ENCODE measurements around the gene LRRC8B. TPM values are rescaled to one million over a fixed set of nuclear protein-coding genes. Genes with fewer than 3 reads are reported as not detected.

The LRRC8B gene
- polyA plus RNA-seq, 2 of the 4 experiments (the other 2 are of a cell fraction): 3.2 to 10.3 TPM

- no peak for TF ChIP-seq SREBF2 (IDR thresholded peaks at IDR 0.05)
- no peak for TF ChIP-seq ZSCAN20 (CRISPR knock-in tag; IDR thresholded peaks at IDR 0.05)
- TF ChIP-seq RAD21 (conservative IDR thresholded peaks at IDR 0.05 in 1 of 2, IDR thresholded peaks at IDR 0.05 in 1 of 2): no peak
- no peak for TF ChIP-seq EHMT2 (IDR thresholded peaks at IDR 0.05; ENCODE audit: low read depth)
- TF ChIP-seq USF2 (IDR thresholded peaks at IDR 0.05): no peak
- no peak for TF ChIP-seq HEYL (CRISPR knock-in tag; IDR thresholded peaks at IDR 0.05)
- TF ChIP-seq CBX8 (IDR thresholded peaks at IDR 0.05): no peak
- TF ChIP-seq NR3C1 (IDR thresholded peaks at IDR 0.05): no peak
- TF ChIP-seq ZFP36 (IDR thresholded peaks at IDR 0.05; ENCODE audit: borderline replicate concordance, partially characterized antibody): no peak
- no peak for FAIRE-seq
- Histone ChIP-seq H3K9me3 (no peaks in the 10 kb centered on the region), H3K4me2 (no peak overlapping the region), H3K4me1 (peaks cover 6% of the 10 kb centered on the region; the same call in 1 of the 3 replicates), H3K4me3 (no peak overlapping the region), H3K27ac (no peak overlapping the region)
- ChIA-PET POLR2A (no interaction called here), CTCF (interaction anchor here (0.7 to 2.0 kb wide), 4 partner anchors 10 to 154 kb away, joined by 3 to 6 read pairs (median 6); no protein-coding TSS in a partner anchor)
- no peak for DNase-seq (ENCODE audit: low read depth in 1 of 2, low spot score in 1 of 2)
- ATAC-seq: no peak
- WGBS (ENCODE audit: missing lambda C conversion rate): 71% methylated on average over 9 of the region's 9 CpGs
Measured at GRCh38 chr1:89608319-89608983, 83.8 kb downstream of the LRRC8B start.

- ChIA-PET CTCF (interaction anchor here (0.8 to 2.0 kb wide), 4 partner anchors 10 to 154 kb away, joined by 3 to 6 read pairs (median 6); no protein-coding TSS in a partner anchor), POLR2A (no interaction called here)
- no peak overlapping the region for H3K27ac ChIP-seq
- no peak overlapping the region for H3K4me2 ChIP-seq
- ATAC-seq (no peak), DNase-seq (ENCODE audit: low read depth in 1 of 2, low spot score in 1 of 2) (no peak), FAIRE-seq (no peak)
- H3K4me1 ChIP-seq: peaks cover 6% of the 10 kb centered on the region; the same call in 1 of the 3 replicates
- H3K9me3 ChIP-seq: no peaks in the 10 kb centered on the region
- WGBS (ENCODE audit: missing lambda C conversion rate): 84% methylated on average over 10 of the region's 20 CpGs
- no peak for TF ChIP-seq CBX2 (IDR thresholded peaks at IDR 0.05; ENCODE audit: borderline replicate concordance, low read depth)
- TF ChIP-seq ESRRA (IDR thresholded peaks at IDR 0.05; ENCODE audit: borderline replicate concordance, low read length): no peak
- TF ChIP-seq REST (IDR thresholded peaks at IDR 0.05): no peak
- no peak for TF ChIP-seq POLR2AphosphoS2 (conservative IDR thresholded peaks at IDR 0.05; ENCODE audit: low read length)
- no peak for TF ChIP-seq MAZ (IDR thresholded peaks at IDR 0.05; ENCODE audit: borderline replicate concordance, low read depth, low read length)
- TF ChIP-seq NR3C1 (IDR thresholded peaks at IDR 0.05): no peak
- no peak for TF ChIP-seq POLR2A (IDR thresholded peaks at IDR 0.05; ENCODE audit: low read length)
- no peak overlapping the region for H3K4me3 ChIP-seq
Measured at GRCh38 chr1:89608984-89609725, 84.5 kb downstream of the LRRC8B start.

GRCh38 chr1:89609781-89610456 lies 85.3 kb downstream of the LRRC8B start:
- Histone ChIP-seq H3K4me1 (peaks cover 6% of the 10 kb centered on the region; the same call in 1 of the 3 replicates), H3K4me2 (no peak overlapping the region), H3K27ac (no peak overlapping the region), H3K9me3 (no peaks in the 10 kb centered on the region), H3K4me3 (no peak overlapping the region)
- ATAC-seq (peak in 1 of 2 experiments; percentile 22; a peak in 1 of 6 replicates), DNase-seq (ENCODE audit: low read depth in 1 of 2, low spot score in 1 of 2) (no peak), FAIRE-seq (no peak)
- ChIA-PET POLR2A (no interaction called here), CTCF (interaction anchor here (0.8 to 2.0 kb wide), 3 partner anchors 11 to 153 kb away, joined by 3 to 6 read pairs (median 6); no protein-coding TSS in a partner anchor)
- WGBS (ENCODE audit: missing lambda C conversion rate): 85% methylated on average over 12 of the region's 14 CpGs
- TF ChIP-seq MAX (IDR thresholded peaks at IDR 0.05) (no peak), ZSCAN20 (CRISPR knock-in tag; IDR thresholded peaks at IDR 0.05) (no peak), RFX5 (IDR thresholded peaks at IDR 0.05) (no peak), NR3C1 (IDR thresholded peaks at IDR 0.05) (no peak), HOXB13 (CRISPR knock-in tag; IDR thresholded peaks at IDR 0.05; ENCODE audit: low read depth) (no peak), EHF (CRISPR knock-in tag; IDR thresholded peaks at IDR 0.05) (no peak), BHLHE40 (IDR thresholded peaks at IDR 0.05; ENCODE audit: low read depth, low read length) (no peak), CBX8 (IDR thresholded peaks at IDR 0.05) (no peak), HOXB5 (CRISPR knock-in tag; IDR thresholded peaks at IDR 0.05) (no peak), POLR2A (IDR thresholded peaks at IDR 0.05; ENCODE audit: low read length) (no peak), HMGXB4 (CRISPR knock-in tag; IDR thresholded peaks at IDR 0.05; ENCODE audit: borderline replicate concordance) (no peak), TFCP2L1 (CRISPR knock-in tag; IDR thresholded peaks at IDR 0.05) (no peak), JUN (IDR thresholded peaks at IDR 0.05) (no peak), FOXS1 (CRISPR knock-in tag; IDR thresholded peaks at IDR 0.05) (no peak), GATA3 (IDR thresholded peaks at IDR 0.05; ENCODE audit: borderline replicate concordance) (no peak)

Measured in A549 (cell line).